GM19463 (cell line): ENCODE measurements around the gene MED26.
"Not testable (repeated sequence)": the region's sequence is repeated elsewhere in the genome, so short reads cannot be mapped to it uniquely, and the experiment has no call there.

Experiments used
- ATAC-seq: cut with Tn5 transposase; IDR thresholded peaks from one replicate; pipeline ENCODE4 v1.9.1; 2021; ENCODE audit warnings: mild to moderate bottlenecking, moderate library complexity; ENCODE audit not compliant: unreplicated experiment

The MED26 gene

DNA sequence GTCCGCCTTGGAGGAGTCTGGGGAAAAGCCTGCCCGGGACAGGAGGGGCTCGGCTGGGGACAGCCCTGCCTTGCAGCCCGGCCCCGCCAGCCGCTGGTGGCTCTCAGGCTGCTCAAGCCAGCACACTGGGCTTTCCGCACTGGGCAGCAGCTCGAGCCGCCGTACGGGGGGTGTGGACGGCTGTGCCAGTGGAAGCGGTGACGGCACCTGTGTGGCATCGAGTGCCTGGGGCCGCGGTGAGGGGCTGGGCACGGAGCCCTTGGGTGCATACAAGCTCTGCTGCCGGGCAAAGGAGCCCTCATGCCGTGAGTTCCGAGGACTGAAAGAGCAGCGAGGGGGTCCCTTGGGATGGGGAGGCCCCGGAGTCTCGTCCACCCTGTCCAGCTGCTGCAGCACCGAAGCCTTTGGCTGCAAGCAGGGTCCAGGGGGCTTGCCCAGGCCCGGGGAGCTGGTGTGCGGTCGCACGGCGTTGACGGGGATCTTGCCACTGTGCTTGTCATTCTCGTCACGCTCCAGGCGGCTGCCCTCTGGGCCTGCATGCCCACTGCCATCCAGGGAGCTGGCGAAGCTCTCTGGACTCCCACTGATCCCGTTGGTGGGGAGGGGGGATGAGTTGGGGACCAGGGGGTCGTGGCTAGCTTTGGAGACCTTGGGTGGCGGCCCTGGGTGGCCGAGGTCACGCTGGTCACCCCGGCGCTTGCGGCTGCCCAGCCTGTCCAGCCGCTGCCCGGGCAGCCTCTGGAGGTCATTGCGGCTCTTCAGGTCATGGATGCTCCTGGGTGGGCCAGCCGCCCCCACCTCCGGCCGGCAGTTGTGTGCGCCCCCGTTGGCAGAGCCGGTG, 51.1 kb downstream of the MED26 start:
- no peak for ATAC-seq

GRCh38 chr19:16575861-16576689, 51.9 kb downstream of the MED26 start:
- ATAC-seq: no peak

DNA sequence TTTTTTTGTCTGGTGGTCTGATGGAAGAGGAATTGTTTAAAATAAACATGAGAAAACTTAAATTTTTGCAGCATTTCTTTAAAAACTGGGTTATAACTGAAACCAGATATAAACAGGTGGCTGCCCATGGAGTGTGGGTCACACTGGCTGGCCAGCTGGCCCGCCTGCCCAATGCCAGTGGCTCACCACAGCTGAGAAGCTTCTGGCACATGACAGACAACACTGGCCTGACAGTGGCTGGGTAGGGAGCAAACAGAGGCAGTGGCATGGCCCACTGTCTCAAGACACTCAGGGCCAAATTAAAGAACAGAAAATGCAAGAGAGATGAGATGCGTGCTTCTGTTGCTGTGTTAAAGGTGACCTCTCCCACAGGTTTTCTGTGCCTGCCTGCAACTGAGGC, 52.7 kb downstream of the MED26 start:
- no peak for ATAC-seq

DNA sequence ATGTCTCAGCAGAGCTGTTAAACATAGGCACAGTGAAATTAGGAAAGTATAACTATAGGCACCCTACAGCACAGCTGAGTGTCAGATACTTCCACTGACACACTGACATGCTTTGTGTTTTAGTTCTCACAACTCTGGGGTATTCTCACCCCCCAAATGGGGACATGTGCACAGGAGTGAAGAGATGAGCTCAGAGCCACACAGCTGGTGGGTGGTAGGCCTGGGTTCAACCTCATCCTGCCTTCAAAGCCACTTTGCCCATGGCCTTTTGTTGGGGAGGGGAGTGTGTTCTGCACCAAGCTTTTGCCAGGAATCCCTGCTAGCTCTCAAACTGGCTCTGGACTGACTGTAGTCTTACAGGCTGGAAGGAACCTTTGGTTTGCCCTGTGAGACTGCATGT, 54.1 kb downstream of the MED26 start:
- no peak for ATAC-seq

DNA sequence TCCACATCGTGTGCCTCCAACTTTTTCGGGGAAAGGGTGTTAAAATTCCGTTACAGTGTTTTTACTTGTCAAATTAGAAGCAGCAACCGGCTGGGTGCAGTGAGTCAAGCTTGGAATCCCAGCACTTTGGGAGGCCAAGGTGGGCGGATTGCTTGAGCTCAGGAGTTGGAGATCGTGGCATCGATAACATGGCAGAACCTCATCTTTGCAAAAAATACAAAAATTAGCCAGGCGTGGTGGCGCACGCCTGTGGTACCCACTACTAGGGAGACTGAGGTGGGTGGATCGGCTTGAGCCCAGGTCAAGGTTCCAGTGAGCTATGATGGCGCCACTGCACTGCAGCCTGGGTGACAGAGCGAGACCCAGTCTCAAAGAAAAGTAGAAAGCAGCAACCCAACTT, 54.7 kb downstream of the MED26 start:
- no peak for ATAC-seq

GRCh38 chr19:16572332-16573211, 55.4 kb downstream of the MED26 start, which contains the start of gene SLC35E1:
Gene SLC35E1, minus strand, starts transcription at chr19:16572415. Its CDS starts 51 bp downstream, at chr19:16572364.
- peak; percentile 90 for ATAC-seq

GRCh38 chr19:16571822-16572331, 56.1 kb downstream of the MED26 start:
- peak; percentile 29 for ATAC-seq

- ATAC-seq: no peak
Observed at GRCh38 chr19:16571283-16571682, 56.7 kb downstream of the MED26 start.

GRCh38 chr19:16569609-16570320, 58.2 kb downstream of the MED26 start:
- no peak for ATAC-seq

DNA sequence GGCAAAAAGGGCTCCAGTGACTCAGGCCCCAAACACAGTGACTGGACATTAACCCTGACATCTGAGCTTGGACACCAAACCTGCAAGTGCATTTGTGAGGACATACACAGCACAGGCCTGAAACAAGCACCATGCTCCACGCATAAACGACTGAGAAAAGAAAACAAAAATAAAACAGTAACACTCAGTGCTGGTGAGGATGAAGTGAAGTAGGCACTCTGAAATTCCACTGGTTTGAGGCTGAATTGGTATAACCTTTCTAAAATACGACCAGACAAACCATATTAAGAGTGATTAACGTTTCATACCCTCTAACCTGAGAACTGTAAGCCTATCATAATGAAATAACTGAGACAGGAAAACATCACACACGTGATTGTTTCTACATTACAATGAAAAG, 61.3 kb downstream of the MED26 start:
- no peak for ATAC-seq

- no peak for ATAC-seq
Observed at GRCh38 chr19:16566161-16566560, 61.8 kb downstream of the MED26 start.

GRCh38 chr19:16564842-16565241, 63.2 kb downstream of the MED26 start:
- ATAC-seq: no peak

GRCh38 chr19:16562608-16563025, 65.4 kb downstream of the MED26 start:
- ATAC-seq: no peak

GRCh38 chr19:16561382-16561781, 66.6 kb downstream of the MED26 start:
- no peak for ATAC-seq

DNA sequence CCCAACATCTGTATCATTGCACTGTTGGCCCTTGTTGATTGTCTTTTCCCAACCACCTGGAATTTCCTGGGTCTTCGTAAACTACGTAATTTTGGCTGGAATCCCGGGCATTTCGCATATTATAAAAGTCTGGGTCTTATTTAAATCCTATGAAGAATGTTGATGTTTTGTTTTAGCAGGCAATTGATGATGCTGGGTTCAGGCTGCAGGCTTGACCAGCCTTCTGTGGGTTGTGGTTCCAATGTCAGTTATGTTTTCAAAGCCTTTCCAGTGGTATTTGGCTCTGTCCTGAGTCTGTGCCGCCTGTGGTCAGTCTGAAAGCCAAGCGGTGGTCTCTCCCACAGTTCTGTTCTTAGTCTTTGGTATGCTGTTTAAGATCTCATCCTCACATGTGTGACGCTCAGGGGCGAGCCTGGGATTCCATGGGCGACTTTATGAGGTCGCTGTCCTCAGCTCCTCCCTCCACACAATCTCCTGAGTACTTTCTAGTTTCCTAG, 68.2 kb downstream of the MED26 start:
- ATAC-seq: no peak

DNA sequence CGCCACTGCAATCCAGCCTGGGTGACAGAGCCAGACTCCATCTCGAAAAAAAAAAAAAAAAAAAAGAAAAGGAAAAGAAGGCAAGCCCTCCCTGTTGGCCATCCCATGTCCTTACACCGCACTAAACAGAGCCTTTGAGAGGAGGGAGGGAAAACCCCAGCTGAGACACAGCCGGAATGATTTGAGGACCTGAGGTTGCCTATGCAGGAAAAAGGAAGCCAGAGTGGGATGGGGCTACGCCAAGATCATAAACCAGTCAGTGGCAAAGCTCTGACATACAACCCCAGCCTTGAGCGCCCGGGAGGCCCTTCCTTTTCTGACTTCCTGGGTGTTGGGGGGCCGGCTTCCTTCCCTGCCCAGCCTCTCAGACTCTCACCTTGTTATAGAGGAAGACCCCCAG, 73.2 kb downstream of the MED26 start:
- ATAC-seq: no peak

DNA sequence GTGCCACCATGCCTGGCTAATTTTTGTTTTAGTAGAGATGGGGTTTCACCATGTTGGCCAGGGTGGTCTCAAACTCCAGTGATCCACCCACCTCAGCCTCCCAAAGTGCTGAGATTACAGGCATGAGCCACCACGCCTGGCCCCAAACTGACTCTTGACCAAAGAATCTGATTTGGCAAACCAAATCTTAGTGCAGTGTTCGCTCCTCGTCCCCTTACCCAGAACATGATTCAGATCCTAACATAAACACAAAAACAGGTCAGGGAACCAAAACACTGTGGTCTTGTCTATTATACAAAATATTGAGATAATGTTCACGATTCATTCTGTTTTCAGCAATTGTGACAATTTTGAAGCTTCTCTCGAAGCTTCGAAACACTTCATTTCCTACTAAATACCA, 76.1 kb downstream of the MED26 start:
- not testable (repeated sequence) for ATAC-seq

- no peak for ATAC-seq
Observed at GRCh38 chr19:16548956-16549355, 79.0 kb downstream of the MED26 start.

DNA sequence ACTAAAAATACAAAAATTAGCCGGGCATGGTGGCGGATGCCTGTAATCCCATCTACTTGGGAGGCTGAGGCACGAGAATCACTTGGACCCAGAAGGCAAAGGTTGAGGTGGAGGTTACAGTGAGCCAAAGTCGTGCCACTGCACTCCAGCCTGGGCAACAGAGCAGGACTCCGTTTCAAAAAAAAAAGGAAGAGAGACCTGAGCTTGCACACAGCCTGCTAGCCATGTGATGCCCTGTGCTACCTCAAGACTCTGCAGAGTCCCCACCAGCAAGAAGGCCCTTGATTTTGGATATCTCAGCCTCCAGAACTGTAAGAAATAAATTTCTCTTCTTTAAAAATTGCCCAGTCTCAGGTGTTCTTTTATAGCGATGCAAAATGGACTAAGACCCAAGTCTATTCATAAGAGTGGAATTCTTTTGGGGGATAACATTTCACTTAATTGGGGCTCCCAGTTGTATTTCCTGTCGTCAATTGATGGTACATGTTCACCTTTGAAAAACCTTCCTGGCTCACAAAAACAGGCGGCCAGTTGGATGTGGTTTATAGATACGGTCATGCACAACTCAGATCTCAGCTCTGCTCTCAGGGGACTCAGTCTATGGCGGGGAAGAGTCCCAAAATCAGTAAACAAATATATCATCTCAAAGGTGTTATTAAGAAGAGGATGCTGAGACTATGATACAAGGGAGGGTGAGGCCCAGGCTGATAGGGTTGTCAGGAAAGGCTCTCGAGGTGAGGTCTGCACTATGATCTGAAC, 83.4 kb downstream of the MED26 start:
- no peak for ATAC-seq
